Measurements from ENCODE around the gene TP53I11. TPM values are rescaled to one million over a fixed set of nuclear protein-coding genes. Genes with fewer than 3 reads are reported as not detected.

The TP53I11 gene
- total and polyA plus RNA-seq, 8 donors, result 45.7 to 95.5 (median 58.2) TPM

GRCh38 chr11:44916331-44916730 is 34.4 kb downstream of the TP53I11 start:
- ATAC-seq (no peak), DNase-seq (no peak)
- Histone ChIP-seq H3K27me3 (peaks cover 0 to 15% of the 10 kb centered on the region in 2 donors), H3K4me1 (peaks cover 0 to 23% of the 10 kb centered on the region in 2 donors), H3K9me3 (no peaks in the 10 kb centered on the region), H3K27ac (no peak overlapping the region), H3K36me3 (no peaks in the 10 kb centered on the region), H3K4me3 (no peak overlapping the region)
- no peak for TF ChIP-seq CTCF (IDR thresholded peaks at IDR 0.05)
- intact Hi-C loops (cut with DNase I), result loop anchor here in 1 of 2 donors (10.0 kb wide), 1 partner anchor 362 kb away; no protein-coding TSS in a partner anchor

- intact Hi-C loops (cut with DNase I), result loop anchor here in 1 of 2 donors (10.0 kb wide), 1 partner anchor 361 kb away; no protein-coding TSS in a partner anchor
- H3K4me3 ChIP-seq, result no peak overlapping the region
- no peak for TF ChIP-seq CTCF (IDR thresholded peaks at IDR 0.05)
- no peaks in the 10 kb centered on the region for H3K36me3 ChIP-seq
- peaks cover 0 to 28% of the 10 kb centered on the region in 2 donors for H3K4me1 ChIP-seq
- no peaks in the 10 kb centered on the region for H3K9me3 ChIP-seq
- peaks cover 0 to 15% of the 10 kb centered on the region in 2 donors for H3K27me3 ChIP-seq
- ATAC-seq (no peak), DNase-seq (peak in 1 of 4 donors; percentile 80)
- no peak overlapping the region for H3K27ac ChIP-seq
Measured at GRCh38 chr11:44915621-44916020, 35.1 kb downstream of the TP53I11 start.

- no peak for TF ChIP-seq CTCF (IDR thresholded peaks at IDR 0.05)
- no peaks in the 10 kb centered on the region for H3K36me3 ChIP-seq
- H3K27me3 ChIP-seq, result peaks cover 0 to 15% of the 10 kb centered on the region in 2 donors
- no peak overlapping the region for H3K4me3 ChIP-seq
- H3K9me3 ChIP-seq, result no peaks in the 10 kb centered on the region
- peaks cover 0 to 28% of the 10 kb centered on the region in 2 donors for H3K4me1 ChIP-seq
- H3K27ac ChIP-seq, result no peak overlapping the region
- intact Hi-C loops (cut with DNase I), result loop anchor here in 1 of 2 donors (10.0 kb wide), 1 partner anchor 360 kb away; no protein-coding TSS in a partner anchor
- DNase-seq, result no peak
- no peak for ATAC-seq
Measured at GRCh38 chr11:44915004-44915403, 35.7 kb downstream of the TP53I11 start.

- Histone ChIP-seq H3K27ac (no peak overlapping the region), H3K9me3 (no peaks in the 10 kb centered on the region), H3K4me1 (peaks cover 0 to 28% of the 10 kb centered on the region in 2 donors), H3K4me3 (no peak overlapping the region), H3K27me3 (peaks cover 0 to 15% of the 10 kb centered on the region in 2 donors), H3K36me3 (no peaks in the 10 kb centered on the region)
- intact Hi-C loops (cut with DNase I), result loop anchor here in 1 of 2 donors (5.0 to 10.0 kb wide), 2 partner anchors 292 to 359 kb away; no protein-coding TSS in a partner anchor
- DNase-seq (no peak), ATAC-seq (no peak)
- TF ChIP-seq CTCF (IDR thresholded peaks at IDR 0.05), result no peak
Measured at GRCh38 chr11:44914105-44914504, 36.6 kb downstream of the TP53I11 start.

GRCh38 chr11:44913502-44913901 is 37.2 kb downstream of the TP53I11 start:
- H3K4me1 ChIP-seq, result peaks cover 0 to 28% of the 10 kb centered on the region in 2 donors
- no peaks in the 10 kb centered on the region for H3K36me3 ChIP-seq
- DNase-seq, result no peak
- intact Hi-C loops (cut with DNase I), result loop anchor here in 1 of 2 donors (5.0 to 10.0 kb wide), 2 partner anchors 291 to 359 kb away; no protein-coding TSS in a partner anchor
- peaks cover 0 to 15% of the 10 kb centered on the region in 2 donors for H3K27me3 ChIP-seq
- ATAC-seq, result no peak
- no peak overlapping the region for H3K4me3 ChIP-seq
- no peak overlapping the region for H3K27ac ChIP-seq
- H3K9me3 ChIP-seq, result no peaks in the 10 kb centered on the region
- TF ChIP-seq CTCF (IDR thresholded peaks at IDR 0.05), result no peak
